Aorta (tissue), 5 donors: ENCODE measurements around the gene TEKT5. TPM values are rescaled to one million over a fixed set of nuclear protein-coding genes. Genes with fewer than 3 reads are reported as not detected.

Experiments
- ATAC-seq: fragments of 200-7000 bp; cut with Tn5 transposase; one replicate; pipeline ENCODE4 v1.9.1; 2022; ENCODE audit warnings: moderate library complexity; ENCODE audit not compliant: low FRiP score
- DNase-seq, 2 donors: peaks; one replicate each; pipeline ENCODE4 v3.0.0-alpha.2; 2020
- H3K27ac ChIP-seq, 2 donors: one replicate each; pipeline ENCODE4 v1.5.1; 2013; ENCODE audit warnings: low read length in 2 of 2, mild to moderate bottlenecking in 2 of 2, moderate library complexity in 2 of 2, control low read depth in 1 of 2, inconsistent platforms in 1 of 2, low read depth in 1 of 2
- H3K27me3 ChIP-seq, 2 donors: one replicate each; pipeline ENCODE4 v1.6.1; 2013; ENCODE audit warnings: control low read depth in 1 of 2, low read length in 1 of 2, mild to moderate bottlenecking in 1 of 2, moderate library complexity in 1 of 2; ENCODE audit not compliant: insufficient read depth in 2 of 2, control insufficient read depth in 1 of 2
- H3K36me3 ChIP-seq, 2 donors: one replicate each; pipeline ENCODE4 v1.6.1; 2013; ENCODE audit warnings: control low read depth in 1 of 2, low read length in 1 of 2, mild to moderate bottlenecking in 1 of 2; ENCODE audit not compliant: insufficient read depth in 2 of 2, control insufficient read depth in 1 of 2
- H3K4me1 ChIP-seq, 2 donors: one replicate each; pipeline ENCODE4 v1.6.1; 2013; ENCODE audit warnings: low read length in 2 of 2, control low read depth in 1 of 2, mild to moderate bottlenecking in 1 of 2, moderate library complexity in 1 of 2; ENCODE audit not compliant: insufficient read depth in 2 of 2, control insufficient read depth in 1 of 2
- H3K4me3 ChIP-seq, 2 donors: one replicate each; pipeline ENCODE4 v1.5.1; 2013; ENCODE audit warnings: low read length in 2 of 2, control low read depth in 1 of 2, mild to moderate bottlenecking in 1 of 2
- H3K9me3 ChIP-seq: one replicate; pipeline ENCODE4 v1.6.1; 2013; ENCODE audit warnings: mild to moderate bottlenecking, low read length; ENCODE audit not compliant: control insufficient read depth
- WGBS, 2 donors: extraction: QIAGEN DNeasy Blood & Tissue Kit; methylation state at CpG; one replicate each; pipeline ENCODE4 v1.1.7; 2013; 5-methylcytosine and 5-hydroxymethylcytosine counted together
- intact Hi-C, 2 donors: fragments of 100-400 bp; cut with DNase I; formaldehyde crosslinking; loops; one replicate each; pipeline versions ENCODE4 v1.14.2 to v1.15.0; 2022
- polyA plus RNA-seq, 2 donors: library from polyadenylated mRNA; stranded (reverse); fragments of 200-250 nt; gene quantifications; one replicate each; pipeline ENCODE4 v1.2.3, GENCODE V29; 2013
- total RNA-seq, 2 donors: library from RNA; stranded (reverse); fragmentation: NEBNext Ultra II Directional; extraction: Animal tissue kit (Norgen Biotek cat#: 25700); gene quantifications; one replicate each; pipeline ENCODE4 v1.2.1, GENCODE V29; 2021
- donor health status: healthy with polysubstance abuse.
- donor health status: Bipolar disorder and iron deficiency.
- donor health status: DM: no; HTN: no; CAD: no.
- donor health status: DM: no; HTN: no; CAD: no.
- donor health status: DM: yes; HTN: yes; CAD: no.

Gene TEKT5
- total and polyA plus RNA-seq, 4 donors, result 0.29 to 2.9 (median 0.39) TPM; not detected in 1

DNA sequence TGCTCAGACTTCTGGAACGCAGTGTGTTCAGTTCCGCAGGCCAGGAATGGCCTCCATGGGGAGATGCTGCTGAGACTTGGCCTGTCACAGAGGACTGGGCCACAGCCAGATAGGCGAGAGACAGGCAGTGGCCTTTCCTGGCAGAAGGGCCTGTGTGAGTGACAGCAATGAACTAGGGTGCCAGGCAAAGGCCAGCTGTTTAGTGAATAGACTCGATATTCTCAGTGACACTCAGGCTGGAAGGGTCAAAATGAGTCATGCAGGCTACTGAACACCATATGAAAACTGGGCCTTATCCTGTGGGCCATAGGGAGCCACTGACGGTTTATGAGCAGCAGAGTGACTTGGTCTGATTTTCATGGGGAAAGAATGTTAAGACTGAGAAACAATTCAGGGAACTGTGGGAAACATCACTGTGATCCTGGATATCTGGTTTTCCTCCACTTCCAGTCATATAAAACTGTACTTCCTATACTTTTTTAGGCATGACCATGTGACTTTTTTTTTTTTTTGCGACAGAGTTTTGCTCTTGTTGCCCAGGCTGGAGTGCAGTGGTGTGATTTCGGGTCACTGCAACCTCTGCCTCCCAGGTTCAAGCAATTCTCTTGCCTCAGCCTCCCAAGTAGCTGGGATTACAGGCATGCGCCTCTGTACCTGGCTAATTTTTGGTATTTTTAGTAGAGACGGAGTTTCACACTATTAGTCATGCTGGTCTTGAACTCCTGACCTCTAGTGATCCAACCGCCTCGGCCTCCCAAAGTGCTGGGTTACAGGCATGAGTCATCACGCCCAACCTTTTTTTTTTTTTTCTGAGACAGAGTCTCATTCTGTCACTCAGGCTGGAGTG, 43.7 kb upstream of the TEKT5 start:
- intact Hi-C loops, result loop anchor here in 1 of 2 donors (2.0 to 5.0 kb wide), 3 partner anchors 158 to 486 kb away; partner anchors contain the start of gene EMP2
- DNase-seq, result peak; percentile 83 to 88
- Histone ChIP-seq H3K27me3 (no peaks in the 10 kb centered on the region), H3K36me3 (no peaks in the 10 kb centered on the region), H3K27ac (peak overlapping the region; percentile 93 to 99), H3K9me3 (no peaks in the 10 kb centered on the region), H3K4me1 (peaks cover 0 to 3% of the 10 kb centered on the region in 2 donors), H3K4me3 (no peak overlapping the region)
- ATAC-seq, result peak; percentile 84
- WGBS, 2 donors, result 20 to 21% methylated on average over 12 of the region's 12 CpGs

DNA sequence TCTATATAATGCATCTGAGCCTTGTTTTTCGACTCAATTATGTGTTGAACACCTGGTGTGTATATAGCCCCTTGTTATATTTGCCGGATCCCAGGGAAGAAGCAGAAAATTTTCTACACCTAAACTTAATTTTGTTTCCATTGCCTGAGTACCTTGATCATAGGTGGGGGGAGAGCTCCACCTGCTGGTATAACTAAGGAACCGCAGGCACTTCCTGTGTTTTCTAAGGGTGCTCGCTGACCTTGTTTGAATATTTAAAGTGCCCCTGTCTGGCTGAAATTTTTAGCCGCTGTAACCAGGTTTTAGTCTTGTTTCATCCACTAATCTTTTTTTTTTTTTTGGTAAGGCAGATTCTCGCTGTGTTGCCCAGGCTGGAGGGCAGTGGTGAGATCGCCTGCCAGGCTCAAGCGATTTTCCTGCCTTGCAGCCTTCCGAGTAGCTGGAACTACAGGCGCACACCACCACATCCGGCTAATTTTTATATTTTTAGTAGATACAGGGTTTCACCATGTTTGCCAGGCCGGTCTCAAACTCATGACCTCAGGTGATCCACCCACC, 42.4 kb upstream of the TEKT5 start:
- DNase-seq (no peak), ATAC-seq (peak; percentile 89)
- Histone ChIP-seq H3K4me1 (peaks cover 0 to 3% of the 10 kb centered on the region in 2 donors), H3K36me3 (no peaks in the 10 kb centered on the region), H3K27ac (peak overlapping the region; percentile 85 to 97), H3K9me3 (peaks cover 2% of the 10 kb centered on the region), H3K4me3 (no peak overlapping the region), H3K27me3 (no peaks in the 10 kb centered on the region)
- WGBS, 2 donors, result 21 to 22% methylated on average over 12 of the region's 12 CpGs
- intact Hi-C loops, result loop anchor here (2.0 to 5.0 kb wide), 3 partner anchors 222 to 485 kb away; no protein-coding TSS in a partner anchor

DNA sequence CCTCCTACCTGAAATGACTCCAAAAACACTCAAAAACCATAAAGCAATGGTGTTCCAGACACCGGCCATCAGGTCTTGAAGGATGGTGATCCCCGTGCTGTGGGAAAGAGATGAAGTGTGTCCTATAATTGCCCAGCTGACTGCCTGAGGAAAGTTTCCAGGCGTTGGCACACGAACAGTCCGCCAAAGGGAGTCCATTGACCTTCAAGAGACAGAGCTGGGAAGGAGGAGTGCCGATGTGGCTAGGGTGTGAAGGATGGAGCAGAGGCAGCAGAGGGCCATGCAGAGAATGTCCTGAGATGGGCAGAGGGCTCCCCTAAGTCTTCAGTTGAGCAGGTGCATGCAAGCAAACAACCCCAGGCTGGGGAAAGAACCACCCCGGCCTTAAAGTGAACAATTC, 37.1 kb upstream of the TEKT5 start:
- DNase-seq, result no peak

DNA sequence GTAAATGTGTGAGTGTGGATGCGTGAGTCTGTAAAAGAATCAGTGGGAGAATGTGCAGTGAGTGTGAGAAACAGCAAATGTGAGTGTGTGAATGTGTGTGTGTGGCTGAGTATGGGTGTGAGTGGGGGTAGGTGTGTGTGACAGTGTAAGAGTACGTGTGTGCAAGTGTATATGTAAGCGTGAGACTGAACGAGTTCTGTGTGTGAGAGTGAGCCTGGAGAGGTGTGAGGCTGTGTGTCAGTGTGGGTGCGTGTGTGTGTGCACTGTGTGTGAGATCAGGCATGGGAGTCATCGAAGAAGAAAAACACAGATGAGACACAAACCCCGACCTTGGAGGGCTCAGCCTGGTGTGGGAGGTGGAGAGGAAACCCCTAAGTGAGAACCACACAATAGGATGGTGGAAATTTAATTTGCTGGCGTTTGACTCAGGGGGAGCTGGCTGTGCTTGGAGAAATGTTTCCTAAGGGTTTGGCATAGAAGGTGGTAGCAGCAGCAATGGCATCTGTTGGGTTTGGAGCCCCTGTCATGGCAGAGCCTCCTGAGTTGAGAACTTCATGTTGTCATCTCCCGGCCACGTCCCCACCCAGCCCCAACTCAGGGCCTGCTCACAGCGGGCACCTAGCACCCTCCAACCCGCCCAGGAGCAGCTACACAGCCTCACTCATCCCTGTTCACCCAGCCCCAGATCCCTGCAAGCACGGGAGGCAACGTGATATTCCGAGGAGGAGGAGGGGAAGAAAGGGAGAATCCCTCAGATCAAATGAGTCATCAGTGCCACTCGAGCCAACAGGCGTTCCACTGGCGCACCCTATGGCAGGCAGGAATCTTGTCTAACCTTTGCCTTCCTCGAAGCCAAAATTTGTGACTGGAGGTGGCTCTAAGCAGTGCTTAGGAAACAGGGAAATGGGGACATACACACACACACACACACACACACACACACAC, 34.6 kb upstream of the TEKT5 start:
- intact Hi-C loops, result no loop called here
- H3K27ac ChIP-seq, result no peak overlapping the region
- 76 to 77% methylated on average over 19 of the region's 19 CpGs for WGBS, 2 donors
- peak; percentile 52 for ATAC-seq
- H3K36me3 ChIP-seq, result no peaks in the 10 kb centered on the region
- H3K4me1 ChIP-seq, result no peaks in the 10 kb centered on the region
- peak in 1 of 2 donors; percentile 71 for DNase-seq
- no peaks in the 10 kb centered on the region for H3K27me3 ChIP-seq
- peaks cover 2% of the 10 kb centered on the region for H3K9me3 ChIP-seq
- no peak overlapping the region for H3K4me3 ChIP-seq

More for the DNA sequence above, 37.1 kb upstream of the TEKT5 start:
- Histone ChIP-seq H3K36me3 (no peaks in the 10 kb centered on the region), H3K4me3 (no peak overlapping the region), H3K4me1 (no peaks in the 10 kb centered on the region), H3K9me3 (peaks cover 2% of the 10 kb centered on the region), H3K27ac (no peak overlapping the region), H3K27me3 (no peaks in the 10 kb centered on the region)
- no peak for ATAC-seq
- intact Hi-C loops, result no loop called here
- 85 to 86% methylated on average over 7 of the region's 7 CpGs for WGBS, 2 donors

DNA sequence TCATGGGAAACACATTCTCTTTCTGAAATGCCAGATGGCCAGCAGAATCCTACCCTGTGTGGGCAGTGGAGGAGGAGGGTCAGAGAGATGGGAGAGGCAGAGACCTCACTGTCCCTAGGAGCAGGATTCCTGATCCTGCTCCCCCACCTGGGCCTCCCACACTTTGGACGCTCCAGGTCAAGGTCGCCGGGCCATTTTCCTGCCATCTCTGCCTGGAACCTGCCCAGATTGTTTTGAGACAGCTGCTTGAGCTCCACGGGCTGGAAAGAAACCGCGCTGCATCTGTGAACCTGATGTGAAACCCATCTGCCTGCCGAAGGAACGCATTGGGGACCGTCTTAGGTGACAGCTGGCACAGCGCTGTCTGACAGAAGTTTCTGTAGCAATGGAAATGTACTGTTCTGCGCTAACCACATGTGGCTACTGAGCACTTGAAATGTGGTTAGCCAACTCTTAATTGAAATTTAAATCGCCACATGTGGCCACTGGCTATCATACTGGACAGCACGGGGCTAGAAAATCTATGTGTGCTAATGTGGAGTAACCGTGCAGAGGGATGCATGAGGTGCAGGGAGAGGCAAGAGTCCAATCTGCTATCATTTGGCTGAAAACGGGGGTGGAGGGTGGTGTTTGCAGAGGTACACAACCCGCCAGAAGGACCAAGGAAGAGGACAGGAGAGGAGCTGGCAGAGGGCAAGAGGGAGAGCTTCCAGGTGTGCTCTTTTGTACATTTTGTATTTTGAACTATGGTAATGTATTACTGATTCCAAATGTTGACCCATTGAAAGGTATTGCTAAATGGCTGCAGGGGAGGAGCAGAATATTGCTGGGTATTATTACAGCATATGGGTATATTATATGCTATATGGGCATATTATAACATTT, 33.5 kb upstream of the TEKT5 start:
- DNase-seq, result no peak
- intact Hi-C loops, result no loop called here
- WGBS, 2 donors, result 76 to 78% methylated on average over 16 of the region's 16 CpGs
- Histone ChIP-seq H3K9me3 (peaks cover 2% of the 10 kb centered on the region), H3K4me3 (no peak overlapping the region), H3K27me3 (no peaks in the 10 kb centered on the region), H3K36me3 (no peaks in the 10 kb centered on the region), H3K27ac (no peak overlapping the region), H3K4me1 (no peaks in the 10 kb centered on the region)
- no peak for ATAC-seq

DNA sequence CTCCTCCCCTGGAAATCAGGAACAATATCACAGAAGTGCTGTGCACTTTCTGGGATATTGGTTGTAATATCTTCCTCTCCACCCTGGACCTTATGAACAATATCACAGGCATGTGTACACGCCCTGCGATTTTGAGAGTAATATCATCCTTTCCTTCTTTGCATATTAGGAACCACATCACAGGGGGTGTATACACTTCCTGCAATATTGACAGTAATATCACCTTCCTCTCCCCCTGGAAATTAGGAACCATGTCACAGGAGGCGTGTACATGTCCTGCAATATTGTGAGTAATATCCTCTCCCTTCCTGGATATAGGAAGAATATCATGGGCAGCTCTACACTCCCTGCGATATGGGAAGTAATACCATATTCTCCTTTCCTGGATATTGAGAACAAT, 14.2 kb upstream of the TEKT5 start:
- intact Hi-C loops, result no loop called here
- WGBS, 2 donors, result 72 to 73% methylated on average over 4 of the region's 4 CpGs

DNA sequence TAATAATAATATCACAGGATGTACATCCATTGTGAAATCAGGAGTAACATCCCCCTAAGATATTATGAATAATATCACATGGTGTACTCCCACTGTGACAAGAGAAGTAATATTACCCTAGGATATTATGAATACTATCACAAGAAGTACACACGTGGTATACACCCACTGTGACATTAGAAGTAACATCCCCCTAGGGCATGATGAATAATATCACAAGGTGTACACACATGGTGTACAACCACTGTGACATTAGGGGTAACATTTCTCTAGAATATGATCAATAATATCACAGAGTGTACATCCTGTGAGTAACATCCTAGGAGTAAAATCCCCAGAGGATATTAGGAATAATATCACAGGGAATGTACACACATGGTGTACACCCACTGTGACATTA, 5.0 kb upstream of the TEKT5 start:
- no peak overlapping the region for H3K27ac ChIP-seq
- H3K4me1 ChIP-seq, result no peaks in the 10 kb centered on the region
- 63 to 65% methylated on average over 1 of the region's 1 CpG for WGBS, 2 donors
- no peak overlapping the region for H3K4me3 ChIP-seq
- no peak for ATAC-seq
- H3K27me3 ChIP-seq, result no peaks in the 10 kb centered on the region
- no peak for DNase-seq
- no peaks in the 10 kb centered on the region for H3K9me3 ChIP-seq
- intact Hi-C loops, result no loop called here
- H3K36me3 ChIP-seq, result no peaks in the 10 kb centered on the region

More for the DNA sequence above, 14.2 kb upstream of the TEKT5 start:
- no peaks in the 10 kb centered on the region for H3K27me3 ChIP-seq
- H3K36me3 ChIP-seq, result no peaks in the 10 kb centered on the region
- H3K9me3 ChIP-seq, result no peaks in the 10 kb centered on the region
- H3K27ac ChIP-seq, result no peak overlapping the region
- no peak for DNase-seq
- H3K4me3 ChIP-seq, result no peak overlapping the region
- H3K4me1 ChIP-seq, result no peaks in the 10 kb centered on the region
- ATAC-seq, result no peak

DNA sequence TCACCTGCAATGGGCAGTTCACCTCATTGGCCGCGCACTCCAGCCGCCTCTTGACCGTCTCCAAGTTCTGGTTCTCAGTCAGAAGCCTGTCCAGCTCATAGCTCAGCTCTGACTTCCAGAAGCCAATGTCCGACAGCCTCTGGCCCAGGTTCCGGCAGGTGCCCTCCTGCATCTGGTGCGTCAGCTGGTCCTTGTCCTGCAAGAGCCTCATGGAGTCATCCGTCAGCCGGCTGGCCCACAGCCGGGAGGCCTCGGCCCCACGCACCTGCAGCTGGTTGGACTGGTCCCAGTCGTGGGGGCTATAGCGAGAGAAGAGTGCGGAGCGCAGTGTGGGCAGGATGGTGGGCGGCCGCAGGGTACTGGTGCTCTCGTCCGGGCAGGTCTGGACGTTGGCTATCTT, 424 bp downstream of the TEKT5 start:
- Histone ChIP-seq H3K27me3 (no peaks in the 10 kb centered on the region), H3K36me3 (no peaks in the 10 kb centered on the region), H3K27ac (no peak overlapping the region), H3K4me3 (no peak overlapping the region), H3K4me1 (no peaks in the 10 kb centered on the region), H3K9me3 (no peaks in the 10 kb centered on the region)
- DNase-seq, result peak in 1 of 2 donors; percentile 69
- intact Hi-C loops, result no loop called here
- ATAC-seq, result no peak
- WGBS, 2 donors, result 95% methylated on average over 21 of the region's 21 CpGs
